Astrocyte (in vitro differentiated cells and primary cell): Measurements from ENCODE around the gene LRFN5.

Experiments used
- EZH2 ChIP-seq: IDR thresholded peaks from 2 replicates; pipeline ENCODE4 v1.6.1; 2012; ENCODE audit warnings: mild to moderate bottlenecking, low read length, inconsistent platforms; ENCODE audit not compliant: insufficient read depth
- TF ChIP-seq, protein P1 (sequence below): IDR thresholded peaks from 2 replicates; pipeline ENCODE4 v1.5.1; 2011; ENCODE audit warnings: low read depth, mild to moderate bottlenecking, inconsistent platforms, low read length, moderate library complexity; ENCODE audit not compliant: insufficient read depth

DNA sequence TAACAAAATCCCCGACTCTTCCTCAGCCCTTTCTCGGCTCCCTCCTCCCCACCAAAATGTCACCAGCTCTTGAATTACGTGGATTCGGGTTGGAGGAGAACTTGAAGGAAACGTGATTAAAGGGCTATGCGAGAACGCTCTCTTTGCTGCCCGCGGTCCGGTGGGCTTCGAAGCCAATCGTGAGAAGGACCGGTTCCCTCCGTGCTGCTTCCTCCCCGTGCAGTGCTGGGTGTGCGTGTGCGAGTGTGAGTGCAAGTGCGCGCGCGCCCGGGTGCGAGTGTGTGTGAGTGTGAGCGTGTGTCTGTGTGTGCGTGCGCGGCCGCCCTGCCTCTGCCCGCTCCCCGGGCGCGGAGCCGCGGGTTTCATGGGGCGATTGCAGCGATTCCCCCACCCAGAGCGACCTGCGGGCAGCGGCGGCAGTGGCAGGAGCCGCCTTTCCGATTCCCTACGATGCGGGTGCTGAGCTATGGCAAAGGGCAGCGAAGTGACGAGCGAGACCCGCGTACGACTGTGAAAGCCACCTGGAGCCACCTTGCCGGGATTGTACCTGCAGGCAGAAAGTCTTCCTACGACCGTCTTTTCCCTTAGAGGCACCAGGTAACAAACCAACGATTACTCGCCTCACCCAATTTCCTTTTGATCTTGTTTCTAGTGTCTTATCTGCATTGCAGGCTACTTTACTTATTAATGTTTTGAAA, 1.4 kb downstream of the LRFN5 start:
- TF ChIP-seq, protein P1, sequence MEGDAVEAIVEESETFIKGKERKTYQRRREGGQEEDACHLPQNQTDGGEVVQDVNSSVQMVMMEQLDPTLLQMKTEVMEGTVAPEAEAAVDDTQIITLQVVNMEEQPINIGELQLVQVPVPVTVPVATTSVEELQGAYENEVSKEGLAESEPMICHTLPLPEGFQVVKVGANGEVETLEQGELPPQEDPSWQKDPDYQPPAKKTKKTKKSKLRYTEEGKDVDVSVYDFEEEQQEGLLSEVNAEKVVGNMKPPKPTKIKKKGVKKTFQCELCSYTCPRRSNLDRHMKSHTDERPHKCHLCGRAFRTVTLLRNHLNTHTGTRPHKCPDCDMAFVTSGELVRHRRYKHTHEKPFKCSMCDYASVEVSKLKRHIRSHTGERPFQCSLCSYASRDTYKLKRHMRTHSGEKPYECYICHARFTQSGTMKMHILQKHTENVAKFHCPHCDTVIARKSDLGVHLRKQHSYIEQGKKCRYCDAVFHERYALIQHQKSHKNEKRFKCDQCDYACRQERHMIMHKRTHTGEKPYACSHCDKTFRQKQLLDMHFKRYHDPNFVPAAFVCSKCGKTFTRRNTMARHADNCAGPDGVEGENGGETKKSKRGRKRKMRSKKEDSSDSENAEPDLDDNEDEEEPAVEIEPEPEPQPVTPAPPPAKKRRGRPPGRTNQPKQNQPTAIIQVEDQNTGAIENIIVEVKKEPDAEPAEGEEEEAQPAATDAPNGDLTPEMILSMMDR, result no peak
- TF ChIP-seq EZH2, result peak; percentile 76
